B cell (primary cell): ENCODE results near the gene LILRA6.
"Not testable (repeated sequence)": the region's sequence is repeated elsewhere in the genome, so short reads cannot be mapped to it uniquely, and the experiment has no call there.

Experiments used
- CTCF ChIP-seq: fragments of 200-600 bp; IDR thresholded peaks from one replicate; pipeline ENCODE4 v1.8.0; 2022; ENCODE audit warnings: antibody characterized with exemption, mild to moderate bottlenecking
- EZH2 ChIP-seq: IDR thresholded peaks from 2 replicates; pipeline ENCODE4 v1.6.1; 2012; ENCODE audit warnings: borderline replicate concordance, low read depth, mild to moderate bottlenecking, moderate library complexity, low read length; ENCODE audit not compliant: insufficient read depth, poor library complexity, severe bottlenecking

- TF ChIP-seq CTCF, EZH2: not testable (repeated sequence)
Observed at GRCh38 chr19:54219702-54220101, 22.9 kb downstream of the LILRA6 start.
